HG02970 (cell line): ENCODE data around the gene SMIM36.
A peak's percentile ranks its signal among the peaks of the same experiment; 100 is the strongest.
"Not testable (repeated sequence)": the region's sequence is repeated elsewhere in the genome, so short reads cannot be mapped to it uniquely, and the experiment has no call there.

Experiments used
- ATAC-seq: cut with Tn5 transposase; IDR thresholded peaks from one replicate; pipeline ENCODE4 v1.9.1; 2021; ENCODE audit warnings: mild to moderate bottlenecking, moderate library complexity, moderate number of reproducible peaks; ENCODE audit not compliant: unreplicated experiment, low FRiP score

The SMIM36 gene

GRCh38 chr17:55436224-55437158 lies 74.8 kb downstream of the SMIM36 start:
- ATAC-seq = peak; percentile 26

- ATAC-seq = no peak
These were observed 75.8 kb downstream of the SMIM36 start for GRCh38 chr17:55435408-55435807.

- no peak for ATAC-seq
These were observed 76.5 kb downstream of the SMIM36 start for GRCh38 chr17:55434721-55435120.

GRCh38 chr17:55433629-55434422 lies 77.4 kb downstream of the SMIM36 start:
- no peak for ATAC-seq

- ATAC-seq = no peak
These were observed 78.1 kb downstream of the SMIM36 start for GRCh38 chr17:55433029-55433628.

GRCh38 chr17:55432358-55433028 lies 78.8 kb downstream of the SMIM36 start:
- no peak for ATAC-seq

GRCh38 chr17:55431914-55432313 lies 79.3 kb downstream of the SMIM36 start:
- not testable (repeated sequence) for ATAC-seq

- ATAC-seq = no peak
These were observed 80.5 kb downstream of the SMIM36 start for GRCh38 chr17:55430541-55431288.

- no peak for ATAC-seq
These were observed 83.7 kb downstream of the SMIM36 start for GRCh38 chr17:55427587-55427882.

GRCh38 chr17:55426851-55427586 lies 84.2 kb downstream of the SMIM36 start:
- no peak for ATAC-seq

- ATAC-seq = no peak
These were observed 86.2 kb downstream of the SMIM36 start for GRCh38 chr17:55424893-55425540.

- ATAC-seq = no peak
These were observed 87.7 kb downstream of the SMIM36 start for GRCh38 chr17:55423535-55423934.

- not testable (repeated sequence) for ATAC-seq
These were observed 88.5 kb downstream of the SMIM36 start for GRCh38 chr17:55422828-55423164.

GRCh38 chr17:55421179-55421934 lies 89.9 kb downstream of the SMIM36 start, which contains the start of gene MMD:
TSS of gene MMD (minus strand) at chr17:55421835. CDS start at chr17:55421695, 140 bp downstream.
- peak; percentile 19 for ATAC-seq

GRCh38 chr17:55420776-55421178 lies 90.5 kb downstream of the SMIM36 start:
- ATAC-seq = no peak

GRCh38 chr17:55420067-55420775 lies 91.0 kb downstream of the SMIM36 start:
- no peak for ATAC-seq
